GM12878 (cell line): ENCODE measurements around the gene SHPK. TPM values are rescaled to one million over a fixed set of nuclear protein-coding genes. Genes with fewer than 3 reads are reported as not detected.

Experiments used
- ATAC-seq: fragments of 200-7000 bp; cut with Tn5 transposase; 3 replicates; pipeline ENCODE4 v1.9.1; 2020; ENCODE audit warnings: mild to moderate bottlenecking, moderate library complexity
- BruUV-seq: library from RNA; stranded (reverse); fragments of 400-500 nt; replicated peaks from 2 replicates; lab custom pipeline; 2021; lab: Mats Ljungman, UMichigan
- CTCF ChIA-PET: fragments of 300-600 bp; sonication (Branson Sonifier 250); formaldehyde crosslinking; extraction: SDS; loops from one replicate; lab custom pipeline; 2021; ENCODE audit warnings: inconsistent platforms; lab: Yijun Ruan, JAX
- POLR2A ChIA-PET: fragments of 350-600 bp; formaldehyde crosslinking; extraction: SDS; loops from one replicate; lab custom pipeline; 2021; ENCODE audit warnings: inconsistent platforms; lab: Charles Lee
- RAD21 ChIA-PET: fragments of 300-600 bp; sonication (Branson Sonifier 250); formaldehyde crosslinking; loops from one replicate; lab custom pipeline; 2023; ENCODE audit warnings: antibody characterized with exemption; ENCODE audit not compliant: unreplicated experiment; lab: Charles Lee
- SMC1A ChIA-PET: fragments of 300-600 bp; sonication (Branson Sonifier 250); formaldehyde crosslinking; loops from one replicate; lab custom pipeline; 2023; ENCODE audit not compliant: unreplicated experiment, uncharacterized antibody; lab: Charles Lee
- DNase-seq: peaks from one replicate; pipeline ENCODE4 v3.0.0-alpha.2; 2011; ENCODE audit warnings: low read depth, low spot score
- FAIRE-seq: peaks from 3 replicates; lab custom pipeline; 2011; peaks lifted over from hg19 to GRCh38; lab: Jason Lieb, UNC
- H2AFZ ChIP-seq: 2 replicates; pipeline ENCODE4 v1.6.0; 2011; ENCODE audit warnings: low read depth, low read length, control low read depth; ENCODE audit not compliant: control insufficient read depth
- H3K27ac ChIP-seq: 2 replicates; pipeline ENCODE4 v1.5.1; 2011; ENCODE audit warnings: control low read depth; ENCODE audit not compliant: control insufficient read depth, insufficient read depth
- H3K27me3 ChIP-seq, 2 experiments: replicated peaks in 1 of 2; 2 replicates each; pipeline versions ENCODE4 v1.6.0 to v1.6.1; 2011; ENCODE audit warnings: low read length in 1 of 2; ENCODE audit not compliant: control insufficient read depth in 2 of 2, insufficient read depth in 2 of 2
- H3K36me3 ChIP-seq, 2 experiments: 2 replicates each; pipeline ENCODE4 v1.5.1; 2011; ENCODE audit warnings: low read length in 1 of 2; ENCODE audit not compliant: control insufficient read depth in 2 of 2, insufficient read depth in 2 of 2
- H3K4me1 ChIP-seq: 2 replicates; pipeline ENCODE4 v1.6.1; 2011; ENCODE audit warnings: mild to moderate bottlenecking, low read length, moderate library complexity, mixed read lengths; ENCODE audit not compliant: control insufficient read depth, insufficient read depth
- H3K4me2 ChIP-seq: 2 replicates; pipeline ENCODE4 v1.6.0; 2011; ENCODE audit warnings: control low read depth; ENCODE audit not compliant: control insufficient read depth, insufficient read depth
- H3K4me3 ChIP-seq: fragments of 200-600 bp; sonication (generic); 2 replicates; pipeline ENCODE4 v1.5.1; 2016
- H3K79me2 ChIP-seq: 2 replicates; pipeline ENCODE4 v1.6.0; 2011; ENCODE audit warnings: low read length; ENCODE audit not compliant: control insufficient read depth, insufficient read depth
- H3K9ac ChIP-seq: 2 replicates; pipeline ENCODE4 v1.8.0; 2011; ENCODE audit warnings: low read length, control low read depth, mixed read lengths; ENCODE audit not compliant: control insufficient read depth, insufficient read depth
- H3K9me3 ChIP-seq: replicated peaks from 3 replicates; pipeline ENCODE4 v1.5.1; 2011; ENCODE audit warnings: mild to moderate bottlenecking, low read length; ENCODE audit not compliant: control insufficient read depth, insufficient read depth
- H4K20me1 ChIP-seq: 2 replicates; pipeline ENCODE4 v1.6.0; 2011; ENCODE audit not compliant: control insufficient read depth, insufficient read depth
- ATF7 ChIP-seq: fragments of 450-650 bp; IDR thresholded peaks from 2 replicates; pipeline ENCODE4 v1.6.1; 2016; ENCODE audit warnings: low read depth, mild to moderate bottlenecking
- BCLAF1 ChIP-seq: fragments of 450-650 bp; IDR thresholded peaks from 2 replicates; pipeline ENCODE4 v1.6.1; 2017; ENCODE audit warnings: antibody characterized with exemption, mild to moderate bottlenecking, moderate library complexity
- CREB1 ChIP-seq: IDR thresholded peaks from 2 replicates; pipeline ENCODE4 v1.6.1; 2012; ENCODE audit warnings: low read depth, mild to moderate bottlenecking, inconsistent platforms
- CREM ChIP-seq: IDR thresholded peaks from 2 replicates; pipeline ENCODE4 v1.6.1; 2014; ENCODE audit warnings: antibody characterized with exemption, low read depth
- ESRRA ChIP-seq: IDR thresholded peaks from 2 replicates; pipeline ENCODE4 v1.6.1; 2012; ENCODE audit warnings: mild to moderate bottlenecking, low read length, improper control_type of control experiment
- HCFC1 ChIP-seq: fragments of 150-350 bp; IDR thresholded peaks from 2 replicates; pipeline ENCODE4 v1.6.1; 2014; ENCODE audit warnings: low read length
- IRF3 ChIP-seq: fragments of 450-650 bp; IDR thresholded peaks from 2 replicates; pipeline ENCODE4 v1.6.1; 2014; ENCODE audit warnings: mild to moderate bottlenecking
- IRF5 ChIP-seq: fragments of 450-650 bp; IDR thresholded peaks from 2 replicates; pipeline ENCODE4 v1.6.1; 2017; ENCODE audit warnings: borderline replicate concordance
- KLF5 ChIP-seq: fragments of 450-650 bp; IDR thresholded peaks from 2 replicates; pipeline ENCODE4 v1.6.1; 2014; ENCODE audit warnings: mild to moderate bottlenecking; ENCODE audit not compliant: partially characterized antibody
- NFXL1 ChIP-seq: fragments of 450-650 bp; IDR thresholded peaks from 2 replicates; pipeline ENCODE4 v1.6.1; 2017; ENCODE audit warnings: antibody characterized with exemption, mild to moderate bottlenecking, borderline replicate concordance
- PKNOX1 ChIP-seq: fragments of 450-650 bp; IDR thresholded peaks from 2 replicates; pipeline ENCODE4 v1.6.1; 2016; ENCODE audit warnings: mild to moderate bottlenecking
- POLR2AphosphoS5 ChIP-seq: IDR thresholded peaks from 2 replicates; pipeline ENCODE4 v1.6.1; 2011; ENCODE audit warnings: mild to moderate bottlenecking, low read length, inconsistent platforms
- RBBP5 ChIP-seq: fragments of 200-600 bp; sonication (generic); conservative IDR thresholded peaks from 2 replicates; pipeline ENCODE4 v1.6.1; 2016
- SMAD1 ChIP-seq: fragments of 450-650 bp; IDR thresholded peaks from 2 replicates; pipeline ENCODE4 v1.6.1; 2018; ENCODE audit warnings: mild to moderate bottlenecking, low read depth; ENCODE audit not compliant: partially characterized antibody
- SMARCA5 ChIP-seq: fragments of 450-650 bp; IDR thresholded peaks from 2 replicates; pipeline ENCODE4 v1.6.1; 2017; ENCODE audit warnings: mild to moderate bottlenecking
- TARDBP ChIP-seq: IDR thresholded peaks from 2 replicates; pipeline ENCODE4 v1.6.1; 2016; ENCODE audit warnings: borderline replicate concordance
- ZBTB33 ChIP-seq: fragments of 450-650 bp; IDR thresholded peaks from 2 replicates; pipeline ENCODE4 v1.6.1; 2017; ENCODE audit warnings: mild to moderate bottlenecking
- ZNF274 ChIP-seq: IDR thresholded peaks from one replicate; pipeline ENCODE4 v1.8.0; 2011; ENCODE audit not compliant: insufficient read length, insufficient read depth
- WGBS: methylation state at CpG from one replicate; pipeline ENCODE4 v1.1.6; 2016; ENCODE audit warnings: low lambda C conversion rate; ENCODE audit not compliant: insufficient replicate concordance, insufficient coverage; ENCODE audit errors: missing lambda C conversion rate; 5-methylcytosine and 5-hydroxymethylcytosine counted together
- in situ Hi-C: fragments of 300-500 bp; cut with MboI; formaldehyde crosslinking; loops from 9 replicates; pipeline ENCODE4 v1.14.3; 2018; ENCODE audit warnings: mixed read lengths
- intact Hi-C: fragments of 100-400 bp; cut with micrococcal nuclease; formaldehyde crosslinking; loops from one replicate; pipeline ENCODE4 v1.14.2; 2022; ENCODE audit not compliant: unreplicated experiment
- polyA plus RNA-seq, 11 experiments: library from polyadenylated mRNA; depleted of rRNA in 4 of 11; unstranded in 6 of 11; stranded (reverse) in 5 of 11; fragments of >200 nt; fragmentation: Nextera tagmentation in 4 of 11; fragmentation: Illumina TruSeq in 1 of 11; extraction: Ambion mirVana in 4 of 11; extraction: Trizol in 1 of 11; gene quantifications; 1 replicate in 1 of 11; 2 replicates in 10 of 11; pipeline versions ENCODE4 v1.2.1 to v1.2.3, GENCODE V29; 2011 to 2016; ENCODE audit warnings: inconsistent platforms in 2 of 11, missing spikeins in 2 of 11, low read depth in 1 of 11
- total RNA-seq, 4 experiments: library from RNA; depleted of rRNA in 3 of 4; stranded (reverse); fragments of >200 nt in 3 of 4; fragmentation: Illumina TruSeq in 1 of 4; extraction: Trizol in 1 of 4; gene quantifications; 2 replicates each; pipeline versions ENCODE4 v1.2.1 to v1.2.3, GENCODE V29; 2013 to 2021

The SHPK gene
- total and polyA plus RNA-seq, 10 of the 15 experiments (the other 5 are each of a cell fraction or from before 2014, with no cell fraction given), result 1.7 to 16.6 (median 12.9) TPM

GRCh38 chr17:3596804-3597464, 39.1 kb downstream of the SHPK start:
- no TSS peak for BruUV-seq

More at GRCh38 chr17:3596804-3597464, 39.1 kb downstream of the SHPK start:
- ChIA-PET RAD21 (interaction anchor here (1.4 kb wide), 1 partner anchor 141 kb away, joined by 4 read pairs; no protein-coding TSS in a partner anchor), SMC1A (no interaction called here), POLR2A (no interaction called here), CTCF (no interaction called here)
- no peak for ATAC-seq
- Histone ChIP-seq H3K27ac (no peak overlapping the region), H3K9me3 (no peaks in the 10 kb centered on the region), H3K4me1 (no peaks in the 10 kb centered on the region), H3K4me3 (no peak overlapping the region), H3K27me3 (no peaks in the 10 kb centered on the region), H4K20me1 (no peaks in the 10 kb centered on the region), H3K9ac (no peak overlapping the region), H3K36me3 (no peaks in the 10 kb centered on the region), H3K79me2 (no peaks in the 10 kb centered on the region), H2AFZ (no peak overlapping the region), H3K4me2 (no peak overlapping the region)
- intact Hi-C loops, result no loop called here
- in situ Hi-C loops, result no loop called here
- WGBS, result 90% methylated on average over 27 of the region's 27 CpGs
- TF ChIP-seq BCLAF1, result no peak
- TF ChIP-seq RBBP5, result no peak
- TF ChIP-seq ESRRA, result no peak
- TF ChIP-seq IRF3, result no peak
- TF ChIP-seq KLF5, result no peak
- no peak for TF ChIP-seq CREB1
- TF ChIP-seq ATF7, result no peak
- no peak for TF ChIP-seq NFXL1
- TF ChIP-seq HCFC1, result no peak
- no peak for TF ChIP-seq ZBTB33
- no peak for TF ChIP-seq CREM
- no peak for TF ChIP-seq IRF5
- TF ChIP-seq TARDBP, result no peak
- TF ChIP-seq SMAD1, result no peak
- no peak for TF ChIP-seq SMARCA5
- no peak for TF ChIP-seq PKNOX1
- TF ChIP-seq ZNF274, result no peak
- TF ChIP-seq POLR2AphosphoS5, result no peak
- no peak for FAIRE-seq
- DNase-seq, result no peak
